ENCODE measurements around the gene GSTM4. TPM values are rescaled to one million over a fixed set of nuclear protein-coding genes. Genes with fewer than 3 reads are reported as not detected.
A peak's percentile ranks its signal among the peaks of the same experiment; 100 is the strongest.

Gene GSTM4
- total RNA-seq, result 10 to 100 TPM; 29.9 to 62.1 (median 43.5) TPM
- polyA plus RNA-seq, result 10 to 100 TPM; 22.8 to 41.3 TPM
- long read RNA-seq, donor 1, transcript GSTM4-204 (8 exons, 1,412 nt), result major isoform, 19 of 36 reads
- long read RNA-seq, donor 1, transcript GSTM4-201 (8 exons, 1,321 nt), result minor isoform, 8 of 36 reads
- long read RNA-seq, donor 1, partial matches to known transcripts, result 4 of 36 reads
- long read RNA-seq, donor 1, other reads (novel, unspliced or antisense), result 5 of 36 reads
- long read RNA-seq, donor 2, transcript GSTM4-204 (8 exons, 1,412 nt), result major isoform, 13 of 20 reads
- long read RNA-seq, donor 2, partial matches to known transcripts, result 3 of 20 reads
- long read RNA-seq, donor 2, other reads (novel, unspliced or antisense), result 2 of 20 reads
- long read RNA-seq, donor 3, transcript GSTM4-204 (8 exons, 1,412 nt), result major isoform, 6 of 26 reads
- long read RNA-seq, donor 3, transcript GSTM4-201 (8 exons, 1,321 nt), result minor isoform, 5 of 26 reads
- long read RNA-seq, donor 3, partial matches to known transcripts, result 2 of 26 reads
- long read RNA-seq, donor 3, other reads (novel, unspliced or antisense), result 11 of 26 reads

DNA sequence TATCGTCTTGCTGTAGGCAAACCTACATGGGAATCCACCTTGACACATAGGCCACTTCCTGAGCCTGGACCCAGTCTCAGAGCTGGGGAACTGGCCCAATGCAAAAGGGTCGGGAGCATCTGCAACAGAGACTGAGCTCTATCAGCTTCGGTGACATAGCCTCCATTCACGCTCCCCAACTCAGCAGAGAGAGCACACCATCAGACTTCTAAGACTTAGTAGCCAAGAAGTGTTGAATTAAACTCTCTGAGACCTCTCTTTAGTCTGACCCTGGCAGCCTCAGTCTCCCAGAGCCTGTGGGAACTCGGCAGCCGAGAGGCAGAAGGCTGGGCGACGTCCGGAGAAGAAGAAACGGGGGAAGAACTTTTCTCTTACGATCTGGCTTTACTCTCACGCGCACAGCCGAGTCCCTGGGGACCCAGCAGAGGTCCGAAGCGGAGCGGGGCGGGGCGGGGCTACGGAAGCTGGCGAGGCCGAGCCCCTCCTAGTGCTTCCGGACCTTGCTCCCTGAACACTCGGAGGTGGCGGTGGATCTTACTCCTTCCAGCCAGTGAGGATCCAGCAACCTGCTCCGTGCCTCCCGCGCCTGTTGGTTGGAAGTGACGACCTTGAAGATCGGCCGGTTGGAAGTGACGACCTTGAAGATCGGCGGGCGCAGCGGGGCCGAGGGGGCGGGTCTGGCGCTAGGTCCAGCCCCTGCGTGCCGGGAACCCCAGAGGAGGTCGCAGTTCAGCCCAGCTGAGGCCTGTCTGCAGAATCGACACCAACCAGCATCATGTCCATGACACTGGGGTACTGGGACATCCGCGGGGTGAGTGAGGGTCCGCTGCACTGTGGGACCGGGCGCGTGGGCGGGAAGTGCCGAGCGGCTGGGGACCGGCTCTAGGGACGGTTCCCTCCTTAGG lies at the start of gene GSTM4:
Gene GSTM4 (plus strand): TSS at position 485 of the 905 bp plus-strand sequence. CDS start 291 bp downstream, at position 776.
- ATAC-seq, result peak; percentile 93 to 98 (median 96)
- TF ChIP-seq, protein P1, sequence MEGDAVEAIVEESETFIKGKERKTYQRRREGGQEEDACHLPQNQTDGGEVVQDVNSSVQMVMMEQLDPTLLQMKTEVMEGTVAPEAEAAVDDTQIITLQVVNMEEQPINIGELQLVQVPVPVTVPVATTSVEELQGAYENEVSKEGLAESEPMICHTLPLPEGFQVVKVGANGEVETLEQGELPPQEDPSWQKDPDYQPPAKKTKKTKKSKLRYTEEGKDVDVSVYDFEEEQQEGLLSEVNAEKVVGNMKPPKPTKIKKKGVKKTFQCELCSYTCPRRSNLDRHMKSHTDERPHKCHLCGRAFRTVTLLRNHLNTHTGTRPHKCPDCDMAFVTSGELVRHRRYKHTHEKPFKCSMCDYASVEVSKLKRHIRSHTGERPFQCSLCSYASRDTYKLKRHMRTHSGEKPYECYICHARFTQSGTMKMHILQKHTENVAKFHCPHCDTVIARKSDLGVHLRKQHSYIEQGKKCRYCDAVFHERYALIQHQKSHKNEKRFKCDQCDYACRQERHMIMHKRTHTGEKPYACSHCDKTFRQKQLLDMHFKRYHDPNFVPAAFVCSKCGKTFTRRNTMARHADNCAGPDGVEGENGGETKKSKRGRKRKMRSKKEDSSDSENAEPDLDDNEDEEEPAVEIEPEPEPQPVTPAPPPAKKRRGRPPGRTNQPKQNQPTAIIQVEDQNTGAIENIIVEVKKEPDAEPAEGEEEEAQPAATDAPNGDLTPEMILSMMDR (IDR thresholded peaks at IDR 0.05), result peak in 2 of 9 donors; percentile 27 to 34
- no peaks in the 10 kb centered on the region for H3K27me3 ChIP-seq
- 0 to 1% methylated on average over 54 of the region's 54 CpGs for WGBS, 2 donors
- intact Hi-C loops (cut with DNase I), result loop anchor here in 2 of 10 donors (5.0 to 10.0 kb wide), 2 partner anchors 329 to 331 kb away; partner anchors contain the start of gene AHCYL1 (in 1 of the 2)
- H3K9me3 ChIP-seq, result no peaks in the 10 kb centered on the region
- peak within 1 kb of the TSS; percentile 59 to 96 (median 88) for H3K27ac ChIP-seq
- peaks cover 0 to 29% (median 9%) of the 10 kb centered on the region in 9 donors for H3K36me3 ChIP-seq
- peaks cover 0 to 34% (median 11%) of the 10 kb centered on the region in 9 donors for H3K4me1 ChIP-seq
- DNase-seq, result peak; percentile 88 to 90
- H3K4me3 ChIP-seq, result peak within 1 kb of the TSS; percentile 54 to 83 (median 70)

DNA sequence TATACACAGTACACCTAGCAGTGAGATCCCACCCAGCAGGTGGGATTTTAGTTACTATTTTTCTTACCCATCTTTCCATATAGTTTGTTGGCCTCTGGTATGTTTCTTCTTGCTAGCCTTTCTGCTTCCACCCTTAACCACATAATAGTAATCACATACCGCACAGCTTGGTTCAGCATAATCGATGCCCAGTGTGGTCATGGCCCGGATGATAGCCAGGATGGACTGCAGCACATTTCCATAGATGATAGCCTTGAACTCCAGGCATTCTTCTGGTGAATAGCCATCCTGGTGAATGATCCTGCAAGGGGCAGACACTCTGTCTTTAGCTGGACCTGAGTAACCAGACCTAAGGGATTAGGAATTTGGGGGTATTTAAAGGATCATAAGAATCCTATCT lies 46.0 kb upstream of the GSTM4 start:
- ATAC-seq (no peak), DNase-seq (no peak)
- WGBS, 2 donors, result 93 to 99% methylated on average over 3 of the region's 3 CpGs
- intact Hi-C loops (cut with DNase I), result no loop called here
- Histone ChIP-seq H3K27me3 (no peaks in the 10 kb centered on the region), H3K36me3 (peaks cover 0 to 11% (median 0%) of the 10 kb centered on the region in 9 donors), H3K4me3 (no peak overlapping the region), H3K27ac (no peak overlapping the region), H3K9me3 (no peaks in the 10 kb centered on the region), H3K4me1 (peaks cover 0 to 29% (median 0%) of the 10 kb centered on the region in 9 donors)
- TF ChIP-seq, protein P1 (IDR thresholded peaks at IDR 0.05), result no peak

DNA sequence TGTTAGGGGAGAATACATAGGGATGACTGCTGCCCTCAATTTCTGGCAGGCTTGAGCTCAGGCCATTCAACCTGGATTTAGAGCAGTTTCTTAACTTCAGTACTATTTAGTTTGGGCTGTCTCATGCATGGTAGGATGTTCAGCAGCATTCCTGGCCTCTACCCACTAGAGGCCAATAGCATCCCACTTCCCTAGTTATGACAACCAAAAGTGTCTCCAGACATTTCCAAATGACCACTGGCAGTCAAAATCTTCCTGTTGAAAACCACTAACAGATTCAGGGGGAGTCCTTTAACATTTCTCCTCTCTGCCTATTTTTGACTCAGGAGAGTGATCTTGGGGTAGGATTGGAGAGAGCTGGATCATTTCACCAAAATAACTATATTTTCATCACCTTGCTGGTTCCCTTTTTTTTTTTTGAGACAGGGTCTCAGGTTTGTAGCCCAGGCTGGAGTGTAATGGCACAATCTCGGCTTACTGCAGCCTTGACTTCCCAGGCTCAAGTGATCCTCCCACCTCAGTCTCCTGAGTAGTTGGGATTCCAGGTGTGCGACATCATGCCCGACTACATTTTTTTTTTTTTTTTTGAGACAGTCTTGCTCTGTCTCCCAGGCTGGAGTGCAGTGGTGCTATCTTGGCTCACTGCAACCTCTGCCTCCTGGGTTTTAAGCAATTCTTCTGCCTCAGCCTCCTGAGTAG lies 45.1 kb upstream of the GSTM4 start:
- DNase-seq (no peak), ATAC-seq (no peak)
- H3K4me3 ChIP-seq, result no peak overlapping the region
- no peaks in the 10 kb centered on the region for H3K27me3 ChIP-seq
- H3K36me3 ChIP-seq, result peaks cover 0 to 6% (median 0%) of the 10 kb centered on the region in 9 donors
- H3K4me1 ChIP-seq, result peaks cover 0 to 38% (median 0%) of the 10 kb centered on the region in 9 donors
- H3K27ac ChIP-seq, result no peak overlapping the region
- 60 to 61% methylated on average over 3 of the region's 3 CpGs for WGBS, 2 donors
- intact Hi-C loops (cut with DNase I), result no loop called here
- H3K9me3 ChIP-seq, result no peaks in the 10 kb centered on the region
- TF ChIP-seq, protein P1 (IDR thresholded peaks at IDR 0.05), result no peak
